Sigmoid colon (tissue), 4 donors: ENCODE results near the gene GGT7.

ENCODE experiments used
- EP300 ChIP-seq, 4 donors: sonication (generic); formaldehyde crosslinking; IDR thresholded peaks; one replicate each; pipeline ENCODE4 v1.6.1; 2017; ENCODE audit warnings: antibody characterized with exemption in 4 of 4
- TF ChIP-seq, protein P1 (sequence below), 4 experiments: fragments of 450-650 bp in 3 of 4; fragments of 200-600 bp in 1 of 4; IDR thresholded peaks; one replicate each; pipeline ENCODE4 v1.5.1; 2016 to 2019; ENCODE audit warnings: antibody characterized with exemption in 4 of 4, mild to moderate bottlenecking in 3 of 4, moderate library complexity in 2 of 4

- TF ChIP-seq, protein P1, sequence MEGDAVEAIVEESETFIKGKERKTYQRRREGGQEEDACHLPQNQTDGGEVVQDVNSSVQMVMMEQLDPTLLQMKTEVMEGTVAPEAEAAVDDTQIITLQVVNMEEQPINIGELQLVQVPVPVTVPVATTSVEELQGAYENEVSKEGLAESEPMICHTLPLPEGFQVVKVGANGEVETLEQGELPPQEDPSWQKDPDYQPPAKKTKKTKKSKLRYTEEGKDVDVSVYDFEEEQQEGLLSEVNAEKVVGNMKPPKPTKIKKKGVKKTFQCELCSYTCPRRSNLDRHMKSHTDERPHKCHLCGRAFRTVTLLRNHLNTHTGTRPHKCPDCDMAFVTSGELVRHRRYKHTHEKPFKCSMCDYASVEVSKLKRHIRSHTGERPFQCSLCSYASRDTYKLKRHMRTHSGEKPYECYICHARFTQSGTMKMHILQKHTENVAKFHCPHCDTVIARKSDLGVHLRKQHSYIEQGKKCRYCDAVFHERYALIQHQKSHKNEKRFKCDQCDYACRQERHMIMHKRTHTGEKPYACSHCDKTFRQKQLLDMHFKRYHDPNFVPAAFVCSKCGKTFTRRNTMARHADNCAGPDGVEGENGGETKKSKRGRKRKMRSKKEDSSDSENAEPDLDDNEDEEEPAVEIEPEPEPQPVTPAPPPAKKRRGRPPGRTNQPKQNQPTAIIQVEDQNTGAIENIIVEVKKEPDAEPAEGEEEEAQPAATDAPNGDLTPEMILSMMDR (IDR thresholded peaks at IDR 0.05): no peak
- TF ChIP-seq EP300 (IDR thresholded peaks at IDR 0.05): no peak
Measured at GRCh38 chr20:34825530-34826362, 46.9 kb downstream of the GGT7 start, which contains the start of gene NCOA6.
